IMR-90 (cell line): ENCODE data around the gene MROH2A.
"Not testable (repeated sequence)": the region's sequence is repeated elsewhere in the genome, so short reads cannot be mapped to it uniquely, and the experiment has no call there.

Source experiments
- CEBPB ChIP-seq: IDR thresholded peaks from 2 replicates; pipeline ENCODE4 v1.6.1; 2012; ENCODE audit warnings: low read depth, low read length, improper control_type of control experiment
- MXI1 ChIP-seq: IDR thresholded peaks from 2 replicates; pipeline ENCODE4 v1.6.1; 2012; ENCODE audit warnings: low read depth, mild to moderate bottlenecking, low read length, moderate library complexity, borderline replicate concordance
- POLR2A ChIP-seq: IDR thresholded peaks from 2 replicates; pipeline ENCODE4 v1.6.1; 2012; ENCODE audit warnings: mild to moderate bottlenecking, low read depth, low read length
- RAD21 ChIP-seq: IDR thresholded peaks from 2 replicates; pipeline ENCODE4 v1.6.1; 2012; ENCODE audit warnings: low read length, improper control_type of control experiment
- RCOR1 ChIP-seq: IDR thresholded peaks from 2 replicates; pipeline ENCODE4 v1.6.1; 2012; ENCODE audit warnings: mild to moderate bottlenecking, low read length, improper control_type of control experiment; ENCODE audit not compliant: insufficient replicate concordance
- TF ChIP-seq, protein P1 (sequence below): conservative IDR thresholded peaks from 2 replicates; pipeline ENCODE4 v1.5.1; 2012; ENCODE audit warnings: mild to moderate bottlenecking, low read depth, low read length, improper control_type of control experiment
- TF ChIP-seq, protein P2 (sequence below): fragments of 150-350 bp; IDR thresholded peaks from 2 replicates; pipeline ENCODE4 v1.6.1; 2017; ENCODE audit warnings: mild to moderate bottlenecking, antibody characterized with exemption, low read length, low read depth

DNA sequence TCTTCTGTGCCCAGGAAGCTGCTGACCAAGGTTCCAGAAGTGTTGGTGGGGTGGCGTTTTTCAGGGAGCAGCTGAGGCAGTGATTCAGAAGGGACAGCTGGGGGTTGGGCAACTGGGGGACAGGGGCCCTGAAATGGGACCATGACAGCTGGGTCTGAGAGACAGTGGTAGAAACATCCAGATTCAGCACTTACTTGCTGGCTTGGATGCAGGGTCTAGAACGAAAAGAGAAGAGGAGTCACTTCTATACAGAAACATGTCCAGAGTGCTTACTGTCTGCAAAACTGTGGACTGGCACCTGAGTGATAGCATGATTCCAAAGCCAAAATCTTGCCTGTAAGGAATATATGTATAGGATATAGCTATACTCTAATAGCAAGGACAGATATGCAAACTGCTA, 32.3 kb upstream of the MROH2A start:
- not testable (repeated sequence) for TF ChIP-seq POLR2A, CEBPB, MXI1, RAD21, RCOR1
- TF ChIP-seq, protein P1, sequence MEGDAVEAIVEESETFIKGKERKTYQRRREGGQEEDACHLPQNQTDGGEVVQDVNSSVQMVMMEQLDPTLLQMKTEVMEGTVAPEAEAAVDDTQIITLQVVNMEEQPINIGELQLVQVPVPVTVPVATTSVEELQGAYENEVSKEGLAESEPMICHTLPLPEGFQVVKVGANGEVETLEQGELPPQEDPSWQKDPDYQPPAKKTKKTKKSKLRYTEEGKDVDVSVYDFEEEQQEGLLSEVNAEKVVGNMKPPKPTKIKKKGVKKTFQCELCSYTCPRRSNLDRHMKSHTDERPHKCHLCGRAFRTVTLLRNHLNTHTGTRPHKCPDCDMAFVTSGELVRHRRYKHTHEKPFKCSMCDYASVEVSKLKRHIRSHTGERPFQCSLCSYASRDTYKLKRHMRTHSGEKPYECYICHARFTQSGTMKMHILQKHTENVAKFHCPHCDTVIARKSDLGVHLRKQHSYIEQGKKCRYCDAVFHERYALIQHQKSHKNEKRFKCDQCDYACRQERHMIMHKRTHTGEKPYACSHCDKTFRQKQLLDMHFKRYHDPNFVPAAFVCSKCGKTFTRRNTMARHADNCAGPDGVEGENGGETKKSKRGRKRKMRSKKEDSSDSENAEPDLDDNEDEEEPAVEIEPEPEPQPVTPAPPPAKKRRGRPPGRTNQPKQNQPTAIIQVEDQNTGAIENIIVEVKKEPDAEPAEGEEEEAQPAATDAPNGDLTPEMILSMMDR, result not testable (repeated sequence)
- TF ChIP-seq, protein P2, sequence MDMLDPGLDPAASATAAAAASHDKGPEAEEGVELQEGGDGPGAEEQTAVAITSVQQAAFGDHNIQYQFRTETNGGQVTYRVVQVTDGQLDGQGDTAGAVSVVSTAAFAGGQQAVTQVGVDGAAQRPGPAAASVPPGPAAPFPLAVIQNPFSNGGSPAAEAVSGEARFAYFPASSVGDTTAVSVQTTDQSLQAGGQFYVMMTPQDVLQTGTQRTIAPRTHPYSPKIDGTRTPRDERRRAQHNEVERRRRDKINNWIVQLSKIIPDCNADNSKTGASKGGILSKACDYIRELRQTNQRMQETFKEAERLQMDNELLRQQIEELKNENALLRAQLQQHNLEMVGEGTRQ, result not testable (repeated sequence)
